HCT116 (cell line): ENCODE data around the gene COL9A3.

Source experiments
- CTCF ChIP-seq, 3 experiments: fragments of 200-600 bp in 1 of 3; sonication (generic) in 1 of 3; IDR thresholded peaks in 2 of 3; conservative IDR thresholded peaks in 1 of 3; 2 replicates each; pipeline ENCODE4 v1.5.1; 2012 to 2017; ENCODE audit warnings: low read depth in 2 of 3, low read length in 2 of 3, antibody characterized with exemption in 1 of 3, borderline replicate concordance in 1 of 3, control low read depth in 1 of 3, mild to moderate bottlenecking in 1 of 3, mixed read lengths in 1 of 3, mixed run types in 1 of 3, moderate library complexity in 1 of 3; ENCODE audit not compliant: insufficient read depth in 1 of 3
- EZH2 ChIP-seq: fragments of 200-600 bp; sonication (generic); IDR thresholded peaks from 2 replicates; pipeline ENCODE4 v1.6.1; 2017; ENCODE audit warnings: antibody characterized with exemption, mixed run types
- MAX ChIP-seq: IDR thresholded peaks from 2 replicates; pipeline ENCODE4 v1.6.1; 2012
- SIN3A ChIP-seq: IDR thresholded peaks from 2 replicates; pipeline ENCODE4 v1.6.1; 2012; ENCODE audit warnings: low read depth
- SP1 ChIP-seq: IDR thresholded peaks from 2 replicates; pipeline ENCODE4 v1.6.1; 2012; ENCODE audit warnings: low read depth

- TF ChIP-seq MAX (no peak), SIN3A (no peak), CTCF (IDR thresholded peaks at IDR 0.05 in 2 of 3, conservative IDR thresholded peaks at IDR 0.05 in 1 of 3; ENCODE audit: borderline replicate concordance in 1 of 3, insufficient read depth in 1 of 3, low read depth in 2 of 3, low read length in 2 of 3) (no peak), SP1 (no peak), EZH2 (no peak)
Measured at GRCh38 chr20:62806383-62807050, 10.3 kb upstream of the COL9A3 start.
